Breast epithelium (tissue), 3 donors: ENCODE measurements around the gene PCMT1.

Experiments used
- POLR2A ChIP-seq: fragments of 450-650 bp; IDR thresholded peaks from one replicate; pipeline ENCODE4 v1.6.1; 2016; ENCODE audit warnings: antibody characterized with exemption, mild to moderate bottlenecking, moderate library complexity
- POLR2AphosphoS5 ChIP-seq, 3 donors: sonication (generic); formaldehyde crosslinking; IDR thresholded peaks; one replicate each; pipeline ENCODE4 v1.6.1; 2017; ENCODE audit warnings: antibody characterized with exemption in 3 of 3
- TF ChIP-seq, protein P1 (sequence below), 3 donors: fragments of 450-650 bp; IDR thresholded peaks; one replicate each; pipeline ENCODE4 v1.5.1; 2016 to 2017; ENCODE audit warnings: antibody characterized with exemption in 3 of 3, mild to moderate bottlenecking in 3 of 3, moderate library complexity in 3 of 3

GRCh38 chr6:149852881-149853280, 103.3 kb downstream of the PCMT1 start:
- TF ChIP-seq, protein P1, sequence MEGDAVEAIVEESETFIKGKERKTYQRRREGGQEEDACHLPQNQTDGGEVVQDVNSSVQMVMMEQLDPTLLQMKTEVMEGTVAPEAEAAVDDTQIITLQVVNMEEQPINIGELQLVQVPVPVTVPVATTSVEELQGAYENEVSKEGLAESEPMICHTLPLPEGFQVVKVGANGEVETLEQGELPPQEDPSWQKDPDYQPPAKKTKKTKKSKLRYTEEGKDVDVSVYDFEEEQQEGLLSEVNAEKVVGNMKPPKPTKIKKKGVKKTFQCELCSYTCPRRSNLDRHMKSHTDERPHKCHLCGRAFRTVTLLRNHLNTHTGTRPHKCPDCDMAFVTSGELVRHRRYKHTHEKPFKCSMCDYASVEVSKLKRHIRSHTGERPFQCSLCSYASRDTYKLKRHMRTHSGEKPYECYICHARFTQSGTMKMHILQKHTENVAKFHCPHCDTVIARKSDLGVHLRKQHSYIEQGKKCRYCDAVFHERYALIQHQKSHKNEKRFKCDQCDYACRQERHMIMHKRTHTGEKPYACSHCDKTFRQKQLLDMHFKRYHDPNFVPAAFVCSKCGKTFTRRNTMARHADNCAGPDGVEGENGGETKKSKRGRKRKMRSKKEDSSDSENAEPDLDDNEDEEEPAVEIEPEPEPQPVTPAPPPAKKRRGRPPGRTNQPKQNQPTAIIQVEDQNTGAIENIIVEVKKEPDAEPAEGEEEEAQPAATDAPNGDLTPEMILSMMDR (IDR thresholded peaks at IDR 0.05) = no peak
- TF ChIP-seq POLR2A = no peak
- TF ChIP-seq POLR2AphosphoS5 (IDR thresholded peaks at IDR 0.05) = no peak
